Bronchial epithelial cell (primary cell): Measurements from ENCODE around the gene CD9. TPM values are rescaled to one million over a fixed set of nuclear protein-coding genes. Genes with fewer than 3 reads are reported as not detected.
A peak's percentile ranks its signal among the peaks of the same experiment; 100 is the strongest.

Experiments
- DNase-seq: peaks from one replicate; pipeline ENCODE4 v3.0.0-alpha.2; 2010; ENCODE audit warnings: low read depth
- FAIRE-seq: peaks from 2 replicates; lab custom pipeline; 2011; peaks lifted over from hg19 to GRCh38; lab: Jason Lieb, UNC
- H3K27me3 ChIP-seq: 2 replicates; pipeline ENCODE4 v1.5.1; 2011; ENCODE audit warnings: low read length; ENCODE audit not compliant: control insufficient read depth, insufficient read depth
- H3K36me3 ChIP-seq: 2 replicates; pipeline ENCODE4 v1.5.1; 2011; ENCODE audit warnings: low read length; ENCODE audit not compliant: control insufficient read depth, insufficient read depth
- H3K4me3 ChIP-seq: 2 replicates; pipeline ENCODE4 v1.5.1; 2011; ENCODE audit warnings: mild to moderate bottlenecking, low read depth, low read length, control low read depth
- CTCF ChIP-seq: IDR thresholded peaks from 2 replicates; pipeline ENCODE4 v1.5.1; 2011; ENCODE audit warnings: mild to moderate bottlenecking, moderate library complexity, low read length, control low read depth, inconsistent platforms; ENCODE audit not compliant: insufficient read depth, severe bottlenecking
- total RNA-seq: library from RNA; depleted of rRNA; stranded (reverse); fragments of >200 nt; gene quantifications from 2 replicates; pipeline ENCODE4 v1.2.1, GENCODE V29; 2014

The CD9 gene
- total RNA-seq, 1 donor from 2014 or later: 634 TPM

DNA sequence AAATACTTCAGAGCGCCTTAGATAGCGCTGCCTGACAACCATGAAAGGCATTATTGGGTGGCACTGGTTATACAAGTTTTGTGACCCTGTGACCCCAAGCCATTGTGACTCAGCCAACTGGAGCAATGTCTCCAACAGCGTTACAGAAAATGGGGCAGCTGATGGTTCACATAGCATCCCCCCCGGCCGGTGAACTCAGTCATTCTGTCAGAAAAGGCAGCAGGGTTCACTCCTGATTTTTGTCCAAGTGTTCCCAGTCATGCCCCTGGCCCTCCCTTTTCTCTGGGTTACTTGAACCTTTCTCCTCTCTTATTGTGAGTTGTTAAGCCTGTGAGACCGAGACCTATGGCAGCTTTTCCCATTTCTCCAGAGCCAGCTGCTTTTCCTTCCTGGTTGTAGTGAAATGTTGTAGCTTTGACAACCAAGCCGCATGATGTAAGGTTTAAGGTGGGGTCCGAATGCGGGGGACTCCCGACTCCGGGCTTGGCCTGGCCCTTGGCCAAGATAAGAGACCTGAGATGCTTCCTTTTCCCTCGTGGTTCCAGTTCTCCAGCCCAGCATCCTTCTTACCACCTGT is 22.0 kb downstream of the CD9 start:
- DNase-seq (peak; percentile 76), FAIRE-seq (no peak)
- no peaks in the 10 kb centered on the region for H3K27me3 ChIP-seq
- H3K4me3 ChIP-seq: no peak overlapping the region
- TF ChIP-seq CTCF: no peak
- peaks cover 8% of the 10 kb centered on the region for H3K36me3 ChIP-seq

DNA sequence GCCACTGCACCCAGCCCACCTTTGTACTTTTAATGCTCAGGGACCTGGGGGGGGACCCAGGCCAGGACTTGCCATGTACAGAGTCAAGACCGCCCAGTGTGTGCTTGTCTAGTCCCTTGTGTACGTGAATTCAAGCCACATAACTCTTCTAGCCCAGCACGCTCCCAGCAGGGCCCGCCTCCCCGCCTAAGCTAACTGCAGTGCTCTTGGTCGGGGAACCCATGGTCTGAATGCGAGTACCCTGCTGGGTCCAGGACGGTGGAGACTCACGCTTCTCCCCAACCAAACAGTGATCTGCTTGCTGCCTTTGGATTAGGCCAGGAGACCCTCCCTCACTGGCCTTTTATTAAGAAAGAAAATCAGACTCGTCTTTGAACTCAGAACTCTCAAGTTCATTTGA is 23.3 kb downstream of the CD9 start:
- no peak for TF ChIP-seq CTCF
- peaks cover 16% of the 10 kb centered on the region for H3K36me3 ChIP-seq
- no peak overlapping the region for H3K4me3 ChIP-seq
- H3K27me3 ChIP-seq: no peaks in the 10 kb centered on the region
- no peak for DNase-seq
- no peak for FAIRE-seq

GRCh38 chr12:6224550-6224949 is 24.4 kb downstream of the CD9 start:
- Histone ChIP-seq H3K4me3 (no peak overlapping the region), H3K27me3 (no peaks in the 10 kb centered on the region), H3K36me3 (peaks cover 16% of the 10 kb centered on the region)
- no peak for TF ChIP-seq CTCF
- DNase-seq (peak; percentile 75), FAIRE-seq (no peak)

GRCh38 chr12:6225630-6226001 is 25.4 kb downstream of the CD9 start:
- no peak for TF ChIP-seq CTCF
- DNase-seq (peak; percentile 62), FAIRE-seq (no peak)
- Histone ChIP-seq H3K36me3 (peaks cover 13% of the 10 kb centered on the region), H3K4me3 (no peak overlapping the region), H3K27me3 (no peaks in the 10 kb centered on the region)

DNA sequence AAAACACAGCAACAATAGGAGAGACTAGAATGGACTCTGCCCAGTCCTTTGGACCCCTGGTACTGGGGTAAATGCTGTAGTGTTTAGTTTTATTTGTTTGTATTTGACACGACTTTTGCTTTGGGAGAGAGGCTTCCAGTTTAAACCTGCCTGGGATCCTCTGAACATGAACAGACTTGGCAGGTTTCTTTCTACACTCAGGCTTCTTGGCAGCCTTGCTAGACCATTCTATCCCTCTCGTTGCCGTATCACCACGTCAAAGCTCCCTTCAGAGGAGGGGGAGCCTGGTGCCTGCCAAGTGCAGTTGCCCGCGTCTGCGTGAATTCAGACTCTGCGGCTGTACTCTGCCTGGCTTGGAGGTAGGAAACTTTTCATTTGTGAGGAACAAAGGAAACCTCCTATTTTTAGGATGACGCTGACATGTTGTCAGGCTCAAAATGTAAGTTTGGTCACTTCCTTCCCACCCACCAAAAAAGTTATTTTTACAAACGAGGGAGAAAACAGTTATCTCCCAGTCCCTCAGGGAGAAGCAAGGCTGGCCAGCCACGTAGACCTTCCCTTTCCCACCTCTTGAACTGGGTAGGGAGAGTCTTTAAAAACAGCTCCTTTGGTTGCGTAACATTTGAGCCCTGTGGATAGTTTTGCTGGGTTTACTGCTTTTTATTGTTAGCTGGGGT is 25.9 kb downstream of the CD9 start:
- FAIRE-seq: no peak
- no peak for TF ChIP-seq CTCF
- Histone ChIP-seq H3K27me3 (no peaks in the 10 kb centered on the region), H3K4me3 (no peak overlapping the region), H3K36me3 (peaks cover 15% of the 10 kb centered on the region)
- DNase-seq: peak; percentile 97

DNA sequence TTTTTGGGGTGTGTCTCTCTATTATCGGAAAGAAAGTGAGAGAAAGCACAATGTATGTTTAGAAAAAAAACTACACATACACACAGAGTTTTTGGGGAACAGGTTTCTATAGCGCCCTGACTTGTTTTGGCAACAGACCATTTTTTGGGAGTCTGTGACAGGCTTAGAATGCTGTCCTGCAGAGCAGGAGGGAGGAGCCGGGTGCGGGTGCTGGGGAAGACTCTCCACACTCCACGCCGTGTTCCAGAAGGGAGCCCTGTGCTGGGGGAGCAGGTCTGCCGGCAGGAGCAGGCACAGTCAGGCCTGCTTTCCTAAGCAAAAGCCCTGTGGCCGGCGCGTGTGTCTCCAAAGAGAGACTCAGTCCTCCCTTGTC is 26.5 kb downstream of the CD9 start:
- no peaks in the 10 kb centered on the region for H3K27me3 ChIP-seq
- peaks cover 19% of the 10 kb centered on the region for H3K36me3 ChIP-seq
- no peak overlapping the region for H3K4me3 ChIP-seq
- no peak for FAIRE-seq
- TF ChIP-seq CTCF: no peak
- peak; percentile 44 for DNase-seq
